Activated CD8-positive, alpha-beta memory T cell treated with anti-CD3 and anti-CD28 coated beads for 24 hours (primary cell): ENCODE data around the gene CAMSAP1.
A peak's percentile ranks its signal among the peaks of the same experiment; 100 is the strongest.

Experiments
- DNase-seq: peaks from one replicate; pipeline ENCODE4 v3.0.0-alpha.2; 2020

CAMSAP1 gene

DNA sequence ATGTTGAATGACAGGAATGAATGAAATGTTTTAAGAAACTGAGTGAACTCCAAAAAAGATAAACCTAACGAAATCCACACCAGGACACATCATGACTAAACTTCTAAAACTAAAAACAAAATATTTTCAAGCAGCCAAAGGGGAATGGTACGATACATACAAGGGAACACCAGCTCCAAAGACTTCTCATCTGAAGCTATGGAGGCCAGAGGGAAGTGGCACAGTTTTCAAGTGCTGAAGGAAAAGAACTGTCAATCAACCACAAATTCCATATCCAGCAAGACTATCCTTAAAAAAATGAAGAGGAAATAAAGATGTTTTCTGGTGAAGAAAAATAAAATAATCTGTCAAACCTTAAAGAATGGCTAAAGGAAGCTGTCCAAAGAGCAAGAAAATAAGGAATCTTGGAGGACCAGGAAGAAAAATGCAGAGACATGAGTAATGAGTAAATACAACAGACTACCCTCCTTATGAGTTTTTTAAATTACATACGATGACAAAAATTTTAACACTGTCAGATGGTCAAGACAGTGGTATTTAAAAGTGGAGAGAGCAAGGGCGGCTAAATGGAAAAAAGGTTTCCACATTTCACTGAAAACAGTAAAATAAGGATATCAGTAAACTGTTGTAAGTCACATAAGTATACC is 12.0 kb downstream of the CAMSAP1 start:
- DNase-seq, result no peak

GRCh38 chr9:135893104-135893503 is 14.2 kb downstream of the CAMSAP1 start:
- no peak for DNase-seq

DNA sequence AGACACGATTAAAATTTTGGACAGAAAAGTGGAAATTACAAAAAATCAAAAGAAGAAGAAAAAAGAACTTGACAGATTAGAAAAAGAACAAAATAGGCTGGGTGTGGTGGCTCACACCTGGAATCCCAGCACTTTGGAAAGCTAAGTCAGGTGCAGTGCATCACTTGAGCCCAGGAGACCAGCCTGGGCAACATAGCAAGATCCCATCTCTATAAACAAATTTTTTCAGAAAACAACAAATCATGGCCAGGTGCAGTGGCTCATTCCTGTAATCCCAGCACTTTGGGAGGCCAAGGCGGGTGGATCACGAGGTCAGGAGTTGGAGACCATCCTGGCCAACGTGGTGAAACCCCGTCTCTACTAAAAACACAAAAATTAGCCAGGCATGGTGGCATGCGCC is 15.0 kb downstream of the CAMSAP1 start:
- peak; percentile 13 for DNase-seq

DNA sequence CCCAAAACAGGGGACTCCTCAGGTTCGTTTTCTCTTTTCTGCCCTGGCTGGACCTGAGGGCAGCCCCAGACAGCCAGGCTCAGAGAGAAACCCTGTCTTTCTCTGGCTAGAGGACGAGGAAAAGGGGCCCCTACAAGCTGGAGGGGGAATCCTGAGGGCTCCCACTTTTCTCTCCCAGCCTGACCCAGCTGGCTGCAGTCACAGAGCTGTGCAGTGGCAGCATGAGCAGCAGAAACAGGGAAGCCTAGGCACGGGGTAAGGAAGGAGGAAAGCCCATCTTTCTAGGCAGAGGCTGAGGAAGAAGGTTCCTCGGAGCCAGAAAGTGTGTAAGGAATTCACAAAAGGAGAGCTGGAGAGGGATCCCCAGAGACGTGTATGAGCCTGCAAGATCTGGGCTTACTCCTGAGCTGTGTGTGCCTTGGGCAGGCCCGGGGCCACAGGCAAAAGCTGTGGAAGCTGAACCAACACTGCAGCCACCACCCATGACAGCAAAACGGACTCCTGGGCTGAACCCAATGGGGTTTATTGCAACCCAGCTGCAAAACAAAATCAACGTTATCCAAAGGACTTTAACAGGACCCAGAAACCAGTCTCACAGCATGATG is 16.2 kb downstream of the CAMSAP1 start:
- peak; percentile 52 for DNase-seq

GRCh38 chr9:135890190-135891026 is 16.9 kb downstream of the CAMSAP1 start:
- peak; percentile 42 for DNase-seq

GRCh38 chr9:135889564-135890189 is 17.7 kb downstream of the CAMSAP1 start:
- peak; percentile 35 for DNase-seq

GRCh38 chr9:135888766-135889394 is 18.5 kb downstream of the CAMSAP1 start:
- DNase-seq, result peak; percentile 54

- DNase-seq, result peak; percentile 43
Measured at GRCh38 chr9:135888126-135888765, 19.1 kb downstream of the CAMSAP1 start.

- DNase-seq, result peak; percentile 77
Measured at GRCh38 chr9:135887585-135888050, 19.7 kb downstream of the CAMSAP1 start.

GRCh38 chr9:135887021-135887507 is 20.3 kb downstream of the CAMSAP1 start:
- DNase-seq, result peak; percentile 55

- DNase-seq, result peak; percentile 47
Measured at GRCh38 chr9:135886147-135886981, 21.0 kb downstream of the CAMSAP1 start.

DNA sequence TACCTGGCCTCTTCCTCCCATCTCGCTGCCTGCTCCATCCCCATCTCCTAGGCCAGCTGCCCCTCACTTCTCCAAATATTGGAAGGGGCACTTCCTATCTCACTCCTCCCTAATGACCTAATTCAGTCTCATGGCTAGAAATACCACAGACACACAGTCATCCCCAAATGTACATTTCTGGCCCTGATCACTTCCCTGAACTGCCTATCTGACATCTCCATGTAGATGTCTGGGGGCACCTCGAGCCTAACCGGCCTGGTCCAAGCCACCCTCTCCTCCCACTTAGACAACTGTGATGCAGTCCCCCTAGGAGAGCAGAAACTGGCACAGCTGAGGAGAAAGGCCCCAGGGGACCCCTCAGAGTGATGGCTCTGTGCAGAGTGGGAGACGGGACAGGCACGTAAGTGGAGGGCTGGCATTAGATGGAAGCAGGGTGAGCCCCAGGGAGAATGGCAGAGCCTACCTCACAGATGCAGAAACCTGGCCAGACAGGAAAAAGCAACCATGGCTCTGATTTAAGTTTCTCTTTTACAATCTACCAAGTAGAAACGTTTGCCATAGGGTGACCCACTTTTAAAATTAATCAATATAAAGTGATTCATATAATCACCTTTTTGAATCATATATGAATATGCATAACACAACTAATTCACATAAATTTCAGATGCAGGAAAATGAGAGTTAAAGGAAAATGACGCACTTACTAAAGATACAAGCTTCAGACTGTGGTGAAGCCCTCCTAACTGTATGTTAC is 22.1 kb downstream of the CAMSAP1 start:
- peak; percentile 41 for DNase-seq

GRCh38 chr9:135884328-135885035 is 22.9 kb downstream of the CAMSAP1 start:
- peak; percentile 33 for DNase-seq

DNA sequence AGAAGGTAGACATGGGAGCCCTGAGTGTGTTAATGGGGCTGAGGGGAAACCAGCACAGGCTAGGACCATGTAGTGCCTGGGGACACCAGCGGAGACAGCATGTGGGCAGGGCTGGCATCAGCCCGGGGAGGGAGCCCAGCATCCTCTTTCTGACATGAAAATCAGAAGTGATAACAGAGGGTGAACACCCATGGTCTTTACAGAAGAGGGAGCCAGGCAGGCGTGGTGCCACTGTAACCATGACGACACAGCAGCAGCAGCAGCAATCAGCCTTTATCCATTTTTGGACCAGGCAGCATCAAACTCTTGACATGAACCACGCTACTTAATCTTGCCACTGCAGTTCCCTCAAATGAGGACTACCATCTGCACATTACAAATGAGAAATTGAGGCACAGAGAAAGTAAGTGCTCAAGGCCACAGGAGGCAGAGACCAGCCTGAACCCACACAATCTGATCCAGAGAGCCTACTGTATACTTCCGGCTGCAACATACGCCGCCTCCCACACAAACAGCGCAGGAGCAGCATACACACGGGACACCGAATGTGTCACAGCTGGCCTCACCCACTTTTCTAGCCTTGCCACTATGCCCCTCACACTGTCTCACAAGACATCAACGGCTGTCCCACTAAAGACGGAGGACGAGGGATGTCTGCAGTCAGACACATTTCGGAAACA is 23.8 kb downstream of the CAMSAP1 start:
- peak; percentile 53 for DNase-seq

DNA sequence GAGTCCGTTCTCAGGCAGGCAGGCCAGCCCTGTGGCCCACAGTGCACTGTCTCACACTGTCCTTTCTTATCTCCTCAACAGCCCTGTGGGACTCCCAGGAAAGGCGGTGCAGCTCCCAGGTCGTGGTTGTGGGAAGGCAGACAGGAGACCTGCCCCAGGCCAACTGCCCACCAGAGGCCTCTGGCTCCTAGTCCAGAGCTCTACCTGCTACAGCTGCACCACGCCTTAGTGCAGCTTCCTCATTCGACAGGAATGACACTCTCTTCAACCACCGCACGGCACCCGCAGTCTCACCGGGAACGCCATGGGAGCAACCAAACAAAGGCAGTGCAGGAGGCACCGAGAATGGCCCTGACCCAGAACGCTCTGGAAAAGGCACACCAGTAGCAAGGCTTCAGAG is 25.3 kb downstream of the CAMSAP1 start:
- peak; percentile 37 for DNase-seq

GRCh38 chr9:135880438-135880837 is 26.9 kb downstream of the CAMSAP1 start:
- DNase-seq, result peak; percentile 43

DNA sequence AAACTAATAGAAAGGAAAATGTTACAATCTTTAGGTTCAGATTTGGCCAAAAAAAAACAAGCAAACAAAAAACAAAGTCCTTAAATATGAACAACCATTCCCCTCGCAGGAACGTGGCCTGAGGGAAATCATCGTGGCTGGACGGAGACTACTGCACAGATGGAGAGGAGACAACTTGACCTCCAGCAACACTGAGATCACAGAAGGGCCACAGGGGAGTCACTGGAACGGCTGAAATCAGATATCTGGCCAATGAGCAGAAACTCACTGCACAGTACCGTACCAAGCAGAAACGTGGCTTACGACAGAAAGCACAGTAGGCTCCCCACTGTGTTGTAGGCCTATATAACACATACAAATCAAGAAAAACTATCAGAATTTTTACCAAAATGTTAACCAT is 27.7 kb downstream of the CAMSAP1 start:
- no peak for DNase-seq

DNA sequence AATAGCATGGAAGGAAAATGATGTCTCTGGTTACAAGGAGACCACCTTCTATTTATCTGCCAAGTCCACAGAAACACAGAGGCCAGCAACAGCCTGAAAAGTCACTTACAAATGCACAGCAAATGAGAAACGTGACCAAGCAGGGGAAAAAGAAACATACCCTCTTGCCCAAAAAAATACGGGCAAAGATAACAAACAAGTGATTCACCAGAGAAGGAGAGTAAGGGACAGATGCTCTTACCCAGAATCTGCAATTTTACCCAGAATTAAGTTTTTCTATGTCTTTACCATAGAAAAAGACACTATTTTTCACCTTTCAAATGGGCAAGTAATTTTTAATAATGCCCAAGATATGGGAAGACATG is 28.1 kb downstream of the CAMSAP1 start:
- no peak for DNase-seq
